Measurements from ENCODE around the gene ANXA6.

DNA sequence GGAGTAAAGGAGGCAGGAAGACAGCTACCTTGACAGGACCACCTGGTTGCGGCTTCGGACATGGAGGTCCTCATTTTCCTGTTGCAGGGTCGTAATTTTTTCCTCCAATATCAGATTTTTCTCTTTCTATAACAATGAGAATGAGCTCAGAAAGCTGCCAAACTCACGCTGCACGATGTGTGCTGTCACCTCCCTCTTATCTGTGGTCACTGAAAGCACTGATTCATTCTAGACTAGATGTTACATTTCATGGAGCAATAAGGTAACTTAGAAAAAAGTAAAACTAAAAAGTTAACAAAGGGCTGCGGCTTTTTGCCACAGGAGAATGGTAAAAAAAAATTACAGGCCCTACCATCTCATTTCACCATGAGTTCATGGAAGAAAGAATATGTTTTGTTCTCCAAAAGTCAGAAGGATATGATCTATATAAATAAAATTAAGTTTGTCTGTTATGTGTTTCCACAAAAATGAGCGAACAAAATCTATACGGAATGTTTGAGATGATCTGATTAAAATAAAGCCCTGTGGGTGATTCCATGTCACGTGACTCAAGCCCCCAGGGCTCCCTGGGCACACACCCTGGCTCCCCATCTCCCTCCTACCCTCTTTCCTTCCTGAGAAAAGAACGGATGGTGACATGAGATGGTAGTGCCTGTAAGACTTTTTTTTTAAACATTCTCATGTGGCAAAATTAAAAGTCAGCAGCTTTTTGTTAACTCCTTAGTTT is 26.9 kb upstream of the ANXA6 start:
- TF ChIP-seq, protein P1, sequence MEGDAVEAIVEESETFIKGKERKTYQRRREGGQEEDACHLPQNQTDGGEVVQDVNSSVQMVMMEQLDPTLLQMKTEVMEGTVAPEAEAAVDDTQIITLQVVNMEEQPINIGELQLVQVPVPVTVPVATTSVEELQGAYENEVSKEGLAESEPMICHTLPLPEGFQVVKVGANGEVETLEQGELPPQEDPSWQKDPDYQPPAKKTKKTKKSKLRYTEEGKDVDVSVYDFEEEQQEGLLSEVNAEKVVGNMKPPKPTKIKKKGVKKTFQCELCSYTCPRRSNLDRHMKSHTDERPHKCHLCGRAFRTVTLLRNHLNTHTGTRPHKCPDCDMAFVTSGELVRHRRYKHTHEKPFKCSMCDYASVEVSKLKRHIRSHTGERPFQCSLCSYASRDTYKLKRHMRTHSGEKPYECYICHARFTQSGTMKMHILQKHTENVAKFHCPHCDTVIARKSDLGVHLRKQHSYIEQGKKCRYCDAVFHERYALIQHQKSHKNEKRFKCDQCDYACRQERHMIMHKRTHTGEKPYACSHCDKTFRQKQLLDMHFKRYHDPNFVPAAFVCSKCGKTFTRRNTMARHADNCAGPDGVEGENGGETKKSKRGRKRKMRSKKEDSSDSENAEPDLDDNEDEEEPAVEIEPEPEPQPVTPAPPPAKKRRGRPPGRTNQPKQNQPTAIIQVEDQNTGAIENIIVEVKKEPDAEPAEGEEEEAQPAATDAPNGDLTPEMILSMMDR (IDR thresholded peaks at IDR 0.05): no peak
- no peak for TF ChIP-seq POLR2A (IDR thresholded peaks at IDR 0.05)

All from esophagus squamous epithelium (tissue), 4 donors.